GM12874 (cell line): ENCODE data around the gene ANKMY1.

Experiments used
- CTCF ChIP-seq: IDR thresholded peaks from 2 replicates; pipeline ENCODE4 v1.5.1; 2011; ENCODE audit warnings: low read depth, mild to moderate bottlenecking, control low read depth, low read length, moderate library complexity; ENCODE audit not compliant: insufficient read depth

Gene ANKMY1

DNA sequence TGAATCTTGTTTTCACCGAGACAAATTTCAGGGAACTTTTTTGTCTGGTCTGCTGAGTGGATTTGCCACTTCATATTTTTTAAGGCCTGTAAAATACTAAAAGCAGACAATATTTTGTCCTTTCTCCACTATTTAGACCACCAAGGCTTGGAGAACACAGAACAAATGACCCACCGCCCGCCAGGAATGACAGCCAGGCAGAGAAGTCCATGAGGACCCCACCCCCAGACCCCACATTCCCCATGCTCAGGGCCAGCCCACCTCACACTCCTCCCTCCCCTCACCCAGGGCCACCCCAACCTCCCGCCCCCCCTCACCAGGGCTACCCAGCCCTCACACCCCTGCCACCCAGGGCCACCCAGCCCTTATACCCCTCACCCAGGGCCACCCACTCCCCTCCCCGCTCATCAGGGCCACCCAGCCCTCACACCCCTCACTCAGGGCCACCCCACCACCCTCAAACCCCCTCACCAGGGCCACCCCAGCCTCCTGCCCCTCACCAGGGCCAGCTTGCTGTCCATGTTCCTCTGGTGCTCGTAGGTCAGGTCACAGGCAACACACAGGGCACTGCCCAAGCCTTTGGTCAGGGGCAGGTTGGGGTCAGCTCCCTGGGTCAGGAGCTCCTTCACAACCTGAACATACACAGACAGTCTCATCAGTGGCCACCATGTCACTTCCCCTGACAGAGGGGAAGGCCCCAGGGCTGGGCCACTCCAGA is 50.6 kb downstream of the ANKMY1 start:
- TF ChIP-seq CTCF = no peak

DNA sequence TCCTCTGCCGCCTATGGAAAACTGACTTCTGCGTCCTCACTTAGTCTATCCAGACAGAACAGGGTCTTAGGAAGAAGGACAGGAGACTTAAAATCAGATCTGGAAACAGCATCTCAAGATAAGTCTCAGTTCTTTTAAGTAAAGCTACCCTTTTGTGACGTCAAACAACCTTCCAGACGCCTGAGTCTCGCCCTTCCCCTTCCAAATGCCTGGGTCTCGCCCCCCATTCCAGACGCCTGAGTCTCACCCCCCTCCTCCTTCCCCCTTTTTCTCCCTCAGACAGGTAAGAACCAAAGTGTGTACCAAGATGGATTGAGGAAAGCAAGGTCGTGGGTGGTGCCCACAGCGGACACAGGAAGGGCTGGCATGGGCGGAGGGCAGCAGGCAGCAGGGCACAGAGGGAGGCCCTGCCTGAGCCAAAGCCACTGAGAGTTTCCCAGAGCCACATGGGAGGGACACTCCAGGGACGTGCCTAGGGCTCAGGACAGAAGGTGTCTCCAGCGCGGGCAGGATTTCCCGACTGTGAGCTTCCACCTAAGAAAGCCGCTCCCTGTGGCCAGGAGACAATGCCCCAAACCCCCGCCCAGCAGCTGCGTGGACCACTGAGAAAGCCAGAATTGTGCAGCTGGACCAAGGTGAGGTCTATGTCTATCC is 51.3 kb downstream of the ANKMY1 start:
- no peak for TF ChIP-seq CTCF

- no peak for TF ChIP-seq CTCF
Measured at GRCh38 chr2:240505910-240506309, 51.9 kb downstream of the ANKMY1 start.

DNA sequence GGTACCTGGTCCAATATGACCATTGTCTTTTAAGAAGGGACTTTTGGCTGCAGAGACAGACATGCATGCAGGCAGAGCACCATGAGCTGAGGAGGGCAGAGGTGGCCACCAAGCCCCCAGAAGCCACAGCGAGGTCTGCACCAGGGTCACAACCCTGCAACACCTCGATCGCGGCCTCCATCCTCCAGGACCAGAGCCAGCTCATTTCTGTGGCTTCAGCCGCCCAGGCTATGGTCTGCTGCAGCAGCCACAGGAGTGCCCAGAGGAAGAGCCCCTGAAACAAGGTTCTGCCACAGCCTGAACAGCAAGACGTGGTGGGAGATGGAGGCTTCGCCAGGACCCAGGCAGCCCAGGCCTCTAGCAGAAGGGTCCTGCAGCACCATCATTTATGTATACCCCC is 53.9 kb downstream of the ANKMY1 start:
- TF ChIP-seq CTCF = no peak

- no peak for TF ChIP-seq CTCF
Measured at GRCh38 chr2:240503375-240503774, 54.4 kb downstream of the ANKMY1 start.

- no peak for TF ChIP-seq CTCF
Measured at GRCh38 chr2:240502430-240503121, 55.2 kb downstream of the ANKMY1 start.

DNA sequence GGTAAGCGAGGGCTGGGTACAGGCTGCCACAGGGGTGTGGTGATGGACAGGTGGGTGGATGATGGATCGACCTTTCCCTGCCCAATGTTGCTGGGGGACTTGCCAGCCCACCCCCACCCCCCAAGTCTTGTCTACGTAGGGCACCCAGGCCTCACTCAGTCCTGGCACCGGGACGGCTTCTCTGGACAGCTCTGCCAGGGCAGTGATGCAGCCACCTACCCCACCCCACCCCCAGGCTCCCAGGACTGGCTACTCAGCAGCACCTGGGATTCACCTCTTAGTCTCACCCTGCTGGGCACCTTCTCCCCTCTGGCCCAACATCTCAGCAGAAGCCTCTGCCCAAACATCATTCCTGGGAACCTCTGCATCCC is 55.7 kb downstream of the ANKMY1 start:
- no peak for TF ChIP-seq CTCF
